OCI-LY7 (cell line): ENCODE data around the gene TNS3. TPM values are rescaled to one million over a fixed set of nuclear protein-coding genes. Genes with fewer than 3 reads are reported as not detected.

ENCODE experiments used
- BruUV-seq: library from RNA; stranded (reverse); fragments of 400-500 nt; replicated peaks from 2 replicates; lab custom pipeline; 2021; lab: Mats Ljungman, UMichigan
- CTCF ChIA-PET: fragments of 300-600 bp; sonication (Branson Sonifier 250); formaldehyde crosslinking; loops from one replicate; lab custom pipeline; 2022; ENCODE audit warnings: antibody characterized with exemption; ENCODE audit not compliant: unreplicated experiment; lab: Charles Lee
- POLR2A ChIA-PET: fragments of 300-600 bp; sonication (Branson Sonifier 250); formaldehyde crosslinking; loops from one replicate; lab custom pipeline; 2022; ENCODE audit warnings: antibody characterized with exemption; lab: Charles Lee
- DNase-seq: peaks from one replicate; pipeline ENCODE4 v3.0.0-alpha.2; 2015; ENCODE audit warnings: low spot score
- H2AFZ ChIP-seq: fragments of 200-600 bp; sonication (generic), shearing (Covaris generic); 2 replicates; pipeline ENCODE4 v1.6.1; 2014; ENCODE audit warnings: mild to moderate bottlenecking, antibody characterized with exemption, low read length, moderate library complexity
- H3K27ac ChIP-seq: fragments of 200-600 bp; sonication (generic); 2 replicates; pipeline ENCODE4 v1.5.1; 2014; ENCODE audit warnings: mixed run types, low read depth, mild to moderate bottlenecking, moderate library complexity, low read length, inconsistent platforms; ENCODE audit not compliant: poor library complexity, severe bottlenecking
- H3K36me3 ChIP-seq: fragments of 200-600 bp; sonication (generic); 2 replicates; pipeline ENCODE4 v1.6.1; 2014; ENCODE audit warnings: mild to moderate bottlenecking, antibody characterized with exemption, low read length, moderate library complexity, mixed read lengths; ENCODE audit not compliant: insufficient read depth
- H3K4me1 ChIP-seq: fragments of 200-600 bp; sonication (generic); 2 replicates; pipeline ENCODE4 v1.5.1; 2014; ENCODE audit warnings: mild to moderate bottlenecking, low read length; ENCODE audit not compliant: insufficient read depth, poor library complexity, severe bottlenecking
- H3K4me2 ChIP-seq: fragments of 200-600 bp; sonication (generic); 2 replicates; pipeline ENCODE4 v1.6.1; 2014; ENCODE audit warnings: mild to moderate bottlenecking, low read length
- H3K4me3 ChIP-seq: fragments of 200-600 bp; sonication (generic); 2 replicates; pipeline ENCODE4 v1.5.1; 2014; ENCODE audit warnings: mild to moderate bottlenecking, low read depth, low read length; ENCODE audit not compliant: poor library complexity, severe bottlenecking
- H3K79me2 ChIP-seq: fragments of 200-600 bp; sonication (generic); 2 replicates; pipeline ENCODE4 v1.6.1; 2016; ENCODE audit warnings: low read depth, mild to moderate bottlenecking, low read length, moderate library complexity, mixed read lengths; ENCODE audit not compliant: insufficient read depth
- H3K9me2 ChIP-seq: fragments of 200-600 bp; sonication (generic); 2 replicates; pipeline ENCODE4 v1.6.1; 2016; ENCODE audit warnings: mild to moderate bottlenecking, low read length, mixed read lengths; ENCODE audit not compliant: insufficient read depth
- H3K9me3 ChIP-seq: fragments of 200-600 bp; sonication (generic); 2 replicates; pipeline ENCODE4 v1.6.1; 2014; ENCODE audit warnings: mild to moderate bottlenecking, mixed run types, low read length, mixed read lengths
- H4K20me1 ChIP-seq: fragments of 200-600 bp; sonication (generic); 2 replicates; pipeline ENCODE4 v1.6.1; 2014; ENCODE audit warnings: mild to moderate bottlenecking, antibody characterized with exemption, low read length, moderate library complexity, mixed read lengths; ENCODE audit not compliant: insufficient read depth
- EZH2phosphoT487 ChIP-seq: fragments of 200-600 bp; sonication (generic); IDR thresholded peaks from 2 replicates; pipeline ENCODE4 v1.6.1; 2018; ENCODE audit warnings: low read depth, borderline replicate concordance, mild to moderate bottlenecking, mixed run types, antibody characterized with exemption, low read length, moderate library complexity, mixed read lengths
- intact Hi-C: fragments of 100-400 bp; cut with micrococcal nuclease; formaldehyde crosslinking; loops from one replicate; pipeline ENCODE4 v1.10.0; 2022; ENCODE audit not compliant: unreplicated experiment
- total RNA-seq, 2 experiments: library from RNA; depleted of rRNA in 1 of 2; stranded (reverse); fragments of >200 nt in 1 of 2; shearing (Covaris generic) in 1 of 2; gene quantifications; 2 replicates each; pipeline ENCODE4 v1.2.3, GENCODE V29; 2014 to 2022
- TF ChIP-seq, protein P1 (sequence below): fragments of 200-600 bp; sonication (generic); conservative IDR thresholded peaks from 2 replicates; pipeline ENCODE4 v1.5.1; 2014; ENCODE audit warnings: mild to moderate bottlenecking, antibody characterized with exemption, low read length, moderate library complexity, mixed read lengths

TNS3 gene
- total RNA-seq, 2 experiments from 2014 or later = 9.5 to 42.1 TPM

DNA sequence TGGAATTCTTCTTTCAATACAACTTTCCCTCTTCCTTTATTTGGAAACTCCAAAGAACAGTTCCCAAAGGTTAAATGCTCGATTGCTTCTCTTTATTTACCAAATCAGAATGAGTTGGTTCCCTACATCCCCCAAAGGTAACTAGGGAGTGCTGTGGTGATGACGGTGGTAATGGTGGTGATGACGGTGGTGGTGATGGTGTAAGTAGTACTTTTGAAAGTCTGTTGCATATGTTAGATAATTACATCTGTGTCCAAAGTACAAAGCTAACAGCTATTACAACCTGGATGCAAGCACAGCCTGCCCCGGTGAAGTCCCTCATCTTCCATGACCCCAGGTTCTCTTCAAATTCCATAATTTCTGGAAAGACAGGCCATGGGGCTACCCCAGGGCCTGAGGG is 115.1 kb downstream of the TNS3 start:
- H3K79me2 ChIP-seq = no peaks in the 10 kb centered on the region
- no TSS peak for BruUV-seq

DNA sequence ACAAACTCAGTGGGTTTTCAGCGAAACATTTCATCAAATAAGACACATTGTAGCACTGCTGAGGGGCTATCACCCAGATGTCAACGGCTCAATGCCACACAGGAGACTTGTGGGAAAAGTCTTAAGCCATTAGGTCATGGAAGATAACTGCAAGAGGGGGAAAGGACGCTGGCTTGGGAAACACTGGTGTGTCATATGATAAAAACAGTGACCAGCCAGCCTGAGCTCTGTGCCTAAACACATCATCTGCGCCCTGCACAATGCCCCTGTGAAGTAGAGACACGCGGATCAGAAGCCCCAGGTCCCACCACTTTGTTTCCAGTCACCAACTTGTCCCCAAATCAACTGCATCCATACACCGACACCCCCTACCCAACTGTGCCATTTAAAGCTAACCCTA is 116.7 kb downstream of the TNS3 start:
- no peak overlapping the region for H2AFZ ChIP-seq
- H3K27ac ChIP-seq = no peak overlapping the region
- POLR2A ChIA-PET = no interaction called here
- no peaks in the 10 kb centered on the region for H3K79me2 ChIP-seq
- H3K4me3 ChIP-seq = no peak overlapping the region
- H3K4me1 ChIP-seq = no peaks in the 10 kb centered on the region
- no peak for TF ChIP-seq EZH2phosphoT487
- TF ChIP-seq, protein P1, sequence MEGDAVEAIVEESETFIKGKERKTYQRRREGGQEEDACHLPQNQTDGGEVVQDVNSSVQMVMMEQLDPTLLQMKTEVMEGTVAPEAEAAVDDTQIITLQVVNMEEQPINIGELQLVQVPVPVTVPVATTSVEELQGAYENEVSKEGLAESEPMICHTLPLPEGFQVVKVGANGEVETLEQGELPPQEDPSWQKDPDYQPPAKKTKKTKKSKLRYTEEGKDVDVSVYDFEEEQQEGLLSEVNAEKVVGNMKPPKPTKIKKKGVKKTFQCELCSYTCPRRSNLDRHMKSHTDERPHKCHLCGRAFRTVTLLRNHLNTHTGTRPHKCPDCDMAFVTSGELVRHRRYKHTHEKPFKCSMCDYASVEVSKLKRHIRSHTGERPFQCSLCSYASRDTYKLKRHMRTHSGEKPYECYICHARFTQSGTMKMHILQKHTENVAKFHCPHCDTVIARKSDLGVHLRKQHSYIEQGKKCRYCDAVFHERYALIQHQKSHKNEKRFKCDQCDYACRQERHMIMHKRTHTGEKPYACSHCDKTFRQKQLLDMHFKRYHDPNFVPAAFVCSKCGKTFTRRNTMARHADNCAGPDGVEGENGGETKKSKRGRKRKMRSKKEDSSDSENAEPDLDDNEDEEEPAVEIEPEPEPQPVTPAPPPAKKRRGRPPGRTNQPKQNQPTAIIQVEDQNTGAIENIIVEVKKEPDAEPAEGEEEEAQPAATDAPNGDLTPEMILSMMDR = no peak
- no peaks in the 10 kb centered on the region for H3K9me3 ChIP-seq
- intact Hi-C loops = no loop called here
- H3K9me2 ChIP-seq = no peaks in the 10 kb centered on the region
- H4K20me1 ChIP-seq = no peaks in the 10 kb centered on the region; the same call in 1 of the 2 replicates
- no TSS peak for BruUV-seq
- no peak overlapping the region for H3K4me2 ChIP-seq
- H3K36me3 ChIP-seq = no peaks in the 10 kb centered on the region
- CTCF ChIA-PET = no interaction called here
- no peak for DNase-seq

More for the DNA sequence above, 115.1 kb downstream of the TNS3 start:
- intact Hi-C loops = no loop called here
- DNase-seq = no peak
- no peak overlapping the region for H3K27ac ChIP-seq
- H3K4me2 ChIP-seq = no peak overlapping the region
- H3K9me3 ChIP-seq = no peaks in the 10 kb centered on the region
- no peaks in the 10 kb centered on the region for H3K9me2 ChIP-seq
- TF ChIP-seq, protein P1 = no peak
- TF ChIP-seq EZH2phosphoT487 = no peak
- no peaks in the 10 kb centered on the region for H4K20me1 ChIP-seq
- no peaks in the 10 kb centered on the region for H3K4me1 ChIP-seq
- H3K36me3 ChIP-seq = no peaks in the 10 kb centered on the region
- ChIA-PET CTCF (interaction anchor here (0.6 kb wide), 1 partner anchor 200 kb away, joined by 4 read pairs; no protein-coding TSS in a partner anchor), POLR2A (no interaction called here)
- H2AFZ ChIP-seq = no peak overlapping the region
- H3K4me3 ChIP-seq = no peak overlapping the region

DNA sequence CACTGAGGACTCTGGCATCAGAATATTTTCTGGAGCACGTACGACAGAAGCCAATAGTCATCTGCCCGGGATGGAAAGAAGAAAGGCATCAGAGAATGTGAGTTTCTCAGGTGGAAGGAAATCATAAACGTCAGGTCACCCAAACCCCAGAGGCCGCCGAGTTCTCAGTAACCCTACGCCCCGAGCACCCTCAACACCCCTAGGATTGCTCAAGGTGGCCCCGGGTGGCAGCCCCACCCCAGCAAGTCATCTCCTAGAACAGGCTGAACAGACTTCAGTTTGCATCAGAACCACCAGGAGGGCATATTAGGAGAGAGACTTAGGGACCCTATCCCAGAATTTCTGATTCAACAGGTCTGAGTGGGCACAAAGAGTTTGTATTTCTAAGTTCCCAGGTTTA is 117.6 kb downstream of the TNS3 start:
- H3K36me3 ChIP-seq = no peaks in the 10 kb centered on the region
- no peaks in the 10 kb centered on the region; the same call in 1 of the 2 replicates for H4K20me1 ChIP-seq
- no TSS peak for BruUV-seq
- H3K9me3 ChIP-seq = no peaks in the 10 kb centered on the region
- H3K27ac ChIP-seq = no peak overlapping the region
- H2AFZ ChIP-seq = no peak overlapping the region
- no peaks in the 10 kb centered on the region for H3K4me1 ChIP-seq
- no peak for TF ChIP-seq EZH2phosphoT487
- TF ChIP-seq, protein P1 = no peak
- no peak for DNase-seq
- CTCF ChIA-PET = no interaction called here
- intact Hi-C loops = no loop called here
- POLR2A ChIA-PET = no interaction called here
- H3K4me3 ChIP-seq = no peak overlapping the region
- H3K79me2 ChIP-seq = no peaks in the 10 kb centered on the region
- H3K4me2 ChIP-seq = no peak overlapping the region
- no peaks in the 10 kb centered on the region for H3K9me2 ChIP-seq
